Measurements from ENCODE around the gene C1QTNF6.

C1QTNF6 gene

DNA sequence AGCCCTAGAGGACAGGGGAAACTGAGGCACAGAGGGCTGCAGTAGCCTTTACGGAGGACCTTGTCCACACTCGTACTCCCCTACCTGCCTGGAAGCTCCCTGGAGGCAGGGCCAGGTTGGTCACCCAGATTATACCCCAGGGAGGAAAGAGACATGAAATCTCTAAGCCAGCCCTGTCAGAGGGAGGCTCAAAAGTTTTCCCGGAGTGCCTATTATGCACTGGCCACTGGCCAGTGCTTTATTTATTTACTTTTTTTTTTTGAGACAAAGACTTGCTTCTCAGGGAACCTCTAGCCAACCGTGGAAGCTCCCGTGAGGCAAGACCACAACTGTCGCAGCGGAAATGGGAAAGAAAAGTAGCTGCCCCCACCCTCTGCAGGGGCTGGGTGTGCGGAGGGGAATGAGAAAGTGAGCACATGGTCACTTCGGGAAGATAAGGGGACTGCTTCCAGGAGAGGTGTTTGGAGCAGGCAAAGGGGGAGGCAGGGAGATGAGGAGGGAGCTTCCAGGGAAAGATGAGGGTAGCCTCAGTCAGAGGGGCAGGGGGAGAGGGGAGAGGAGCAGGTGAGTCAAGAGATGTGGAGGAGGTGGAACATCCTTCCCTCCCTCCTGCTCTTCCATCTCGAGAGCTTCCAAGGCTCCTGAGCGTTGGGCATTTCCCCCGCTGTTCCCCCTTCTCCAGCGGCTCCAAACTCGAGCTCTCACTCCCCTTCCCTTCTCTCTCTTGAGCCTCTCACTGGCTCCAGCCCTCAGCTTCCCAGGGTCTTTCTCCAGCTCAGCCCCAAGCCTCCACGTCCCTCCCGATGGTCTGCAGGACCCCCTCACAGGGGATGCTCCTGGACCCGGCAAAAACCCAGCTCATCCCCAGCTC, 42.6 kb downstream of the C1QTNF6 start:
- H3K27ac ChIP-seq: no peak overlapping the region
- TF ChIP-seq, protein P1, sequence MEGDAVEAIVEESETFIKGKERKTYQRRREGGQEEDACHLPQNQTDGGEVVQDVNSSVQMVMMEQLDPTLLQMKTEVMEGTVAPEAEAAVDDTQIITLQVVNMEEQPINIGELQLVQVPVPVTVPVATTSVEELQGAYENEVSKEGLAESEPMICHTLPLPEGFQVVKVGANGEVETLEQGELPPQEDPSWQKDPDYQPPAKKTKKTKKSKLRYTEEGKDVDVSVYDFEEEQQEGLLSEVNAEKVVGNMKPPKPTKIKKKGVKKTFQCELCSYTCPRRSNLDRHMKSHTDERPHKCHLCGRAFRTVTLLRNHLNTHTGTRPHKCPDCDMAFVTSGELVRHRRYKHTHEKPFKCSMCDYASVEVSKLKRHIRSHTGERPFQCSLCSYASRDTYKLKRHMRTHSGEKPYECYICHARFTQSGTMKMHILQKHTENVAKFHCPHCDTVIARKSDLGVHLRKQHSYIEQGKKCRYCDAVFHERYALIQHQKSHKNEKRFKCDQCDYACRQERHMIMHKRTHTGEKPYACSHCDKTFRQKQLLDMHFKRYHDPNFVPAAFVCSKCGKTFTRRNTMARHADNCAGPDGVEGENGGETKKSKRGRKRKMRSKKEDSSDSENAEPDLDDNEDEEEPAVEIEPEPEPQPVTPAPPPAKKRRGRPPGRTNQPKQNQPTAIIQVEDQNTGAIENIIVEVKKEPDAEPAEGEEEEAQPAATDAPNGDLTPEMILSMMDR (IDR thresholded peaks at IDR 0.05): no peak
- no peak for TF ChIP-seq ZFX (IDR thresholded peaks at IDR 0.05; ENCODE audit: borderline replicate concordance)

DNA sequence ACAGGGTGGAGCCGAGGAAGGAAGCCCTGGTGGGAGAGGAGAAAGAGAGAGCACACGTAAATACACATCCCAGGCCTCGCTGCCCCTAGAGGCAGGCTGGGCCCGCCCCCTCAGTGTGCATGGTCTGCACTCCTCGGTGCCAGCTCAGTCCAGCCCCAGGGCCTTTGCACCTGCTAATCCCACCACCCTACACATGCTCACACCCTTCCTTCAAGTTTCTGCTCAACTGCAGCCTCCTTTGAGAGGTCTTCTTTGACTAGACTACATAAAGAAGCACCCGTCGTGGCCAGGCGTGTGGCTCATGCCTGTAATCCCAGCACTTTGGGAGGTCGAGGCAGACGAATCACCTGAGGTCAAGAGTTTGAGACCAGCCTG, 43.9 kb downstream of the C1QTNF6 start:
- no peak for TF ChIP-seq ZFX (IDR thresholded peaks at IDR 0.05; ENCODE audit: borderline replicate concordance)
- TF ChIP-seq, protein P1 (IDR thresholded peaks at IDR 0.05): no peak
- H3K27ac ChIP-seq: no peak overlapping the region

DNA sequence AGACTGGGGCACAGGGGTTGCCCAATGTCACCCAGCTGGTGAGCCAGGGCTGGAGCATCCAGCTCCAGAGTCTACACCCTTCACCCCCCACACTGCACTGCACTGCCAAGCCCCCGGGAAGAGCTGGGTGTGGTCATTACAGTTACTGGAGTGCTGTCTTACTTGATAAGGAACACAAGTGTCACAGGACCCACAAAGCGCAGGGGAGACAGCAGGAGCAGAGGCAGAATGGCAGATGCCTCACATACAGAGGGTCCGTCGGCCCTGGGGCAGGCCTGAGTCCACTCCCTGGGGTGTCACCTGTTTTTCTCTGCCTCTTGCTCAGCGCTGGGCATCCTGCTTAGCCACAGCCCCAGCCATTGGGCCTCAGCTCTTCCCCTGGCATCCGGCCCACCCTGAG, 46.1 kb downstream of the C1QTNF6 start:
- TF ChIP-seq, protein P1 (IDR thresholded peaks at IDR 0.05): no peak
- no peak for TF ChIP-seq ZFX (IDR thresholded peaks at IDR 0.05; ENCODE audit: borderline replicate concordance)
- no peak overlapping the region for H3K27ac ChIP-seq

DNA sequence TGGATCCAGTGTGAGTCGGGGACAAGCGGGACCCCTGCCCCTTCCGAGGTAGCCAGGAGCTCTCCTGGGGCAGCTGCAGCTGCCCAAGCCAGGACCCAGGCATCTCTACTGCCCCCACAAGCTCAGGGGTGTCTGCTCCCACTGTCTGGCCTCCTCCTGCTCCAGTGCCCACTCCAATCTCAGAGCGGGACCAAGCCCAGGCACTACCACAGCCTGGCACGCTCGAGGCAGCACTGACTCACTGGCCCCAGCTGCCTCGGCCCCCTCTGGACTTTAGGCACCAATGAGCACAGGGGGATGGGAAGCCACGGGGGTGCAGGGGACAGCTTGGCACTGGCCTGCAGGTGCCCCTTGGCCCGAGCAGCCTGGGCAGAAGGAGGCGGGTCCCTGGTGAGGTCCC, 46.6 kb downstream of the C1QTNF6 start:
- TF ChIP-seq, protein P1 (IDR thresholded peaks at IDR 0.05): no peak
- no peak for TF ChIP-seq ZFX (IDR thresholded peaks at IDR 0.05; ENCODE audit: borderline replicate concordance)
- no peak overlapping the region for H3K27ac ChIP-seq

DNA sequence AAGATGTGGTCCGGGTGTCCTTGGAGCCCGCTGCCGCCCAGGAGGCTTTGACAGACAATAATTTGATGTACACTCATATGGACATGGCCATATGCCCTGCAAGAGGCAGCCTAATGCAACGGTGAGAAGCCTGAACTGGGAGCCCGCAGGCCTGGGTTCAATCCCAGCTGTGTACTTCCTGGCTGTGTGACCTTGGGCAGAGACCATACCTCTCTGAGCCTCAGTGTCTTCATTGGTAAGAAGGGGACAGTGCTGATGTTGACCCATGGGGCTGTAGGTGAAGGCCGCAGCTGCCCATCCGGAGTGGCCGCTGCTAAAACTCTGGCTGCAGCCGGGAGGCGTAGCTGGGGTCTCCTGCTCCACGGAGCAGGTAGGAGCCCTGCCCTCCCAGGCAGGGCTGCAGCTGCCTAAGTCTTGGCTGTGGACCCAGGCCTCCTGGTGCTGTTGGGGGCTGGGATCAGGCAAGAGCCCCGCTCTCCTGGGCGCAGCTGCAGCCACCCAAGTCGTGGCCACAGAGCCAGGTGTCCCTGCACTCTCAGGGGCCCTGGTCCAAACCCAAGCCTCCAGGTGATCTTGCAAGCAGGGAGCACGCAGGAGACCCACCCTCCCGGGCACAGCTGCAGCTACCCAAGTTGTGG, 47.2 kb downstream of the C1QTNF6 start:
- H3K27ac ChIP-seq: no peak overlapping the region

DNA sequence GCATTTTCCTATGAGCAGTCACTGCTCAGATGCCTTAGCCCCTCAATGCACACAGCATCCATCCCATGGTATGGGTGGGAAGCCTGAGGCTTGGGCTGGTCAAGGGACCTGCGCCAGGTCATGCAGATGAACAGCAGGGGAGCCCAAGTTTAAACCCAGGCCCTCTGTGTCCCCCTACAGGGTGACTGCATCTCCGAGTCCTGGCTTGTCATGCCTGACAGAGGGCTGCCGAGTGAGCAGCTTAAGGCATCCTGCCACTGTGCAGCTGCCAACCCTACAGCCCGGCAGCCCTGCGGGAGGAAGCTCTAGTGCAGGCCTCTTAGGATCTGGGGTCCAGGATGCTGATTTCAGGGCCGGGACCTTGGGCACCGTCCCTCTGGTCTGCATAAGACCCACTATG, 48.3 kb downstream of the C1QTNF6 start:
- H3K27ac ChIP-seq: no peak overlapping the region
- no peak for TF ChIP-seq ZFX (IDR thresholded peaks at IDR 0.05; ENCODE audit: borderline replicate concordance)
- TF ChIP-seq, protein P1 (IDR thresholded peaks at IDR 0.05): no peak

More for the DNA sequence above, 47.2 kb downstream of the C1QTNF6 start:
- TF ChIP-seq ZFX (IDR thresholded peaks at IDR 0.05; ENCODE audit: borderline replicate concordance): no peak
- TF ChIP-seq, protein P1 (IDR thresholded peaks at IDR 0.05): no peak

Measured in 22Rv1 (cell line).